Measurements from ENCODE around the gene FLAD1. TPM values are rescaled to one million over a fixed set of nuclear protein-coding genes. Genes with fewer than 3 reads are reported as not detected.

FLAD1 gene
- total RNA-seq, 4 donors from 2014 or later, result 29.7 to 50.3 (median 46.3) TPM

DNA sequence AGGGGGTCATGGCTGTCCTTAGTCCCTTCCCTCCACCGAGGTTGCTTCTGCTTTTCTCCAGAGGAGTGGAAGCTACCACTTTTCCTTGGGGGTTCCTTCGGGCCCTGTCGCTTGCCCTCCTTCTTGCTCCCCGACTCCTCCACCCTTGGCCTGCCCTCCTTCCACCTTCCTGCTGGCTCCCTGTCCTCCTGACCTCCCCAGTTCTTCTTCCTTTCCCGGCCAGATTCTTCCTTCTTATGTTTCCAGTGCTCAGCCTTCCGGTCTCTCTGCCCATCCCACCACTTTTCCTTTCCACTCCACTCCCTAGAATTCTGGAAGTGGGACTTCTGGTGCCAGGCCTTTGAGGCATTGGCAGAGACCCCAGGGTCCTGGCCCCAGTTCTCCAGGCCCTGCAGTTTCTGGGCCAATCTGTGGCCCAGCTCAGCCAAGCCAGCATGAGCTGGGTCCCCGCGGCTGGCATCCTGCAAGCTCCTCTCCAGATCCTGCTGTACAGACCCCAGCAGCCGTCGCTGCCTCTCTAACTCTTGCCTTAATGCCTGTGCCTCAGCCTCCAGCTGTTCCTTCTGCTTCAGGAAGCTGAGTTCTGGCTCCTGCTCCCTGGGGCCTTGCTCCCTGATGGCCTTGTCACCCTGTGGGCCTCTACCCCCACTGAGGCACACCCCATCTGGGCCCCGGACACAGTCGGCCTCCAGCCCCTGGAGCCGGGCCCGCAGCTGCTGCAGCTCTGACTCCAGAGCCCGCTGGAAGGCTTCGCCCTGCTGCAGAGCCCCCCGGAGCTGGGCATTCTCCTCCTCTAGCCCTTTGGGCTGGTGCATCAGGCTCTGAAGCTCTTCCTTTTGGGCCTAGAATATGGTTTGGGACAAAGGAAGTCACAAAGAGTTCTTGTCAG, 36.9 kb upstream of the FLAD1 start:
- Histone ChIP-seq H3K27me3 (no peaks in the 10 kb centered on the region), H3K36me3 (peaks cover 0 to 51% (median 0%) of the 10 kb centered on the region in 3 donors)

DNA sequence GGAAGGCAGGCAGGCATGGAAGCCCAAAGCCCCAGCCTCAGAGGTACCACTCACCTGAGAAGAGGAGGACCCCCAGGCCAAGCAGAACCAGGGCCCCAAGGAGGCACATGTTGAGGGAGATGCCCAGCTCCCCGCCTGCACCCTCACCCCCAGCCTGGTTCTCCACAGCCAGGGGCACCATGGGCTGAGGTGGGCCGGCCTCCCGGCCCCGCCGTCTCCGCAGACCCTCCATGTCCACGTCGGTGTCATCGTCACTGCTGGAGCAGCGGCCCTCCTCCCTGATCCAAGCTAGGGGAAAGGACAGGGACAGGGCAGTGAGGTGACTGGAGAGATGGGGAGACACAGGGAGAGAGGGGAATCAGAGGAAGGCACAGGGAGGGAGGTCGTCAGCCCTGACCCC, 35.1 kb upstream of the FLAD1 start:
- Histone ChIP-seq H3K4me3 (no peak overlapping the region), H3K9me3 (no peaks in the 10 kb centered on the region), H3K36me3 (peaks cover 0 to 59% (median 0%) of the 10 kb centered on the region in 3 donors)

More for the DNA sequence above, 36.9 kb upstream of the FLAD1 start:
- TF ChIP-seq, protein P1, sequence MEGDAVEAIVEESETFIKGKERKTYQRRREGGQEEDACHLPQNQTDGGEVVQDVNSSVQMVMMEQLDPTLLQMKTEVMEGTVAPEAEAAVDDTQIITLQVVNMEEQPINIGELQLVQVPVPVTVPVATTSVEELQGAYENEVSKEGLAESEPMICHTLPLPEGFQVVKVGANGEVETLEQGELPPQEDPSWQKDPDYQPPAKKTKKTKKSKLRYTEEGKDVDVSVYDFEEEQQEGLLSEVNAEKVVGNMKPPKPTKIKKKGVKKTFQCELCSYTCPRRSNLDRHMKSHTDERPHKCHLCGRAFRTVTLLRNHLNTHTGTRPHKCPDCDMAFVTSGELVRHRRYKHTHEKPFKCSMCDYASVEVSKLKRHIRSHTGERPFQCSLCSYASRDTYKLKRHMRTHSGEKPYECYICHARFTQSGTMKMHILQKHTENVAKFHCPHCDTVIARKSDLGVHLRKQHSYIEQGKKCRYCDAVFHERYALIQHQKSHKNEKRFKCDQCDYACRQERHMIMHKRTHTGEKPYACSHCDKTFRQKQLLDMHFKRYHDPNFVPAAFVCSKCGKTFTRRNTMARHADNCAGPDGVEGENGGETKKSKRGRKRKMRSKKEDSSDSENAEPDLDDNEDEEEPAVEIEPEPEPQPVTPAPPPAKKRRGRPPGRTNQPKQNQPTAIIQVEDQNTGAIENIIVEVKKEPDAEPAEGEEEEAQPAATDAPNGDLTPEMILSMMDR (IDR thresholded peaks at IDR 0.05), result no peak
- no peak for TF ChIP-seq POLR2A (IDR thresholded peaks at IDR 0.05)
- Histone ChIP-seq H3K4me1 (peaks cover 4 to 50% (median 31%) of the 10 kb centered on the region in 4 donors), H3K4me3 (no peak overlapping the region), H3K27ac (no peak overlapping the region), H3K9me3 (no peaks in the 10 kb centered on the region)
- DNase-seq, result no peak

DNA sequence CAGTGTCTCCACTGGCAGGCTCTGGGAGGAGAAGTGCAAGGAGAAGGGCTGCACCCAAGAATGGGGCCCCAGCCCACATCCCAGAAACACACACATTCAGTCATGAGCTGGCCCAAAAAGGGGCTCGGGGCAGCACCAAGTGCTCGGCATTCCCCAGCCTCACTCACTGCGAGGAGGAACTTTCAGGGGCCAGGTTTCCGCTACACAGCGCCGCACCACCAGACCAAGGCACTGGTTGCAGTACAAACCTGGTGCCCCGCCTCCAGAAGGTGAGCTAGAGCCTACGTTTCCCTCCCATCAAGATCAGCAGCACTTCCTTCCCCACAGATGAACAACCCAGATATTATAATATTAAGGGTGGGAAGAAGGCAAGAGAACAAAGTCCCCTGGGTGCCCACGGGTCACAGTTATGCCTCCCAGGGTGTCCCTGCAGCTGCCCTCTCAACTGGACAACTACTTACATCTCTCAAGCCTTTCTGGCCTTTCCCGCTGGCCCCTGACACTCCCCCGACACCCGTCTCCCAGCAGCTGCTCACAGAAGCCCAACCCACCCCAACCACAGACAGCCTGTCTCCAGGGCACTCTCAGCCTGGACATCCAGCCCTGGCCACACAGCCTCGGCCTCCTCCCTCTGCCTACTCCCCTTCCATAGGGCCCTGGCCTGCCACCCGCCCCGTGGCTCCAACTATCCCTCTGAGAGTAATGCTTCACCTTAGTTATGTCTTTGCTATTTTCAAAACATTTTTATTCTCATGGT, 31.1 kb upstream of the FLAD1 start:
- no peaks in the 10 kb centered on the region for H3K27me3 ChIP-seq
- H3K36me3 ChIP-seq, result peaks cover 0 to 42% (median 0%) of the 10 kb centered on the region in 3 donors
- TF ChIP-seq, protein P1 (IDR thresholded peaks at IDR 0.05), result no peak
- TF ChIP-seq POLR2A (IDR thresholded peaks at IDR 0.05), result no peak
- no peaks in the 10 kb centered on the region for H3K9me3 ChIP-seq
- H3K27ac ChIP-seq, result peak overlapping the region in 3 of 4 donors; percentile 40 to 86 (median 56)
- peak overlapping the region in 1 of 4 donors; percentile 15 for H3K4me3 ChIP-seq
- peak in 2 of 3 donors; percentile 78 to 83 for DNase-seq
- H3K4me1 ChIP-seq, result peaks cover 0 to 50% (median 28%) of the 10 kb centered on the region in 4 donors

More for the DNA sequence above, 35.1 kb upstream of the FLAD1 start:
- Histone ChIP-seq H3K27ac (no peak overlapping the region), H3K27me3 (no peaks in the 10 kb centered on the region), H3K4me1 (peaks cover 4 to 50% (median 18%) of the 10 kb centered on the region in 4 donors)
- TF ChIP-seq POLR2A (IDR thresholded peaks at IDR 0.05), result no peak
- TF ChIP-seq, protein P1 (IDR thresholded peaks at IDR 0.05), result no peak
- no peak for DNase-seq

DNA sequence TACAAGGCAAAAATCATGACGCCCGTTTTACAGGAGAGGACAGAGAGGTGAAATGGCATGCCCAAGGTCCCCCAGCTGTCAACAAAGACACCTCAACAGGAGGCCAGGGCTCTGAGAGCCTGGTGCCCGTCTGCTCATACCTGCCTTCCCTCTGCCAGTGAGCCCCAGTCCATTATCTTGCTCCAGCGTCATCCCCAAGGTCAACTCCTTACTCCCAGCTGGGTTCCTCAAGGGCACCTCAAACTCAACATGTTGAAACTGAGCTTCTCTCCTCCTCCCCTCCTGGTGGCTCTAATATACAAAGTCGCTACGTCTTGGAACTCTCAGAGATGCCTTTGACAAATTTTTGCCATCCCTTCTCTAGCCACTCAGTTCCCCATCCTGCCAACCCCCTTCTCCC, 30.5 kb upstream of the FLAD1 start:
- Histone ChIP-seq H3K27ac (peak overlapping the region in 3 of 4 donors; percentile 40 to 86 (median 56)), H3K36me3 (peaks cover 0 to 37% (median 0%) of the 10 kb centered on the region in 3 donors), H3K4me1 (peaks cover 0 to 55% (median 28%) of the 10 kb centered on the region in 4 donors), H3K9me3 (no peaks in the 10 kb centered on the region), H3K27me3 (no peaks in the 10 kb centered on the region), H3K4me3 (no peak overlapping the region)
- TF ChIP-seq, protein P1 (IDR thresholded peaks at IDR 0.05), result no peak
- no peak for TF ChIP-seq POLR2A (IDR thresholded peaks at IDR 0.05)
- no peak for DNase-seq

DNA sequence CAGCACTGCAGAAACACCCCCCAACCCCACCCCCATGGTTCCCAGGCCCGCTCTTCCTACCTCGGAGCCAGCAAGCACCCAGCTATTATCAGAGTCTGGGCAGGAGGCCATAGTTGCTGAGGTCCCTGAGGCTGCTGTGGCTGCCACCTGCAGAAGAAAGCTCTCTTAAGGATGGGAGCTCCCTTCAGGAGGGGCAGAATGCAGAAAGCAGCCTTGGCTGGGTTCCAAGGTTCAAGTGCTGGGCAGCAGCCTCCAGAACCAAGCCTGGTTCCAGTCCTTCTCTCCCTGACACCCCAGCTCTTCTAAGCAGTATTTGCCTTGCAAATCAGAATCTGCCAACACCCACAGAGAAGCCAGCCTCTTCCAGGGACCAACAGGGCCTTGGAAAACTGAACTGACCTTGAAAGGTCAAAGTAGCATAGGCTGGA, 29.5 kb upstream of the FLAD1 start:
- H3K4me1 ChIP-seq, result peaks cover 0 to 55% (median 28%) of the 10 kb centered on the region in 4 donors
- peak overlapping the region in 3 of 4 donors; percentile 11 to 86 (median 77) for H3K27ac ChIP-seq
- TF ChIP-seq, protein P1 (IDR thresholded peaks at IDR 0.05), result no peak
- no peak for TF ChIP-seq POLR2A (IDR thresholded peaks at IDR 0.05)

More for the DNA sequence above, 29.5 kb upstream of the FLAD1 start:
- Histone ChIP-seq H3K4me3 (peak overlapping the region in 1 of 4 donors; percentile 4), H3K9me3 (no peaks in the 10 kb centered on the region), H3K36me3 (peaks cover 0 to 30% (median 0%) of the 10 kb centered on the region in 3 donors), H3K27me3 (no peaks in the 10 kb centered on the region)
- no peak for DNase-seq
